Esophagus squamous epithelium (tissue), 5 donors: Measurements from ENCODE around the gene C11orf58. TPM values are rescaled to one million over a fixed set of nuclear protein-coding genes. Genes with fewer than 3 reads are reported as not detected.

ENCODE experiments used
- DNase-seq: peaks from one replicate; lab custom pipeline; 2025; lab: John Stamatoyannopoulos, UW
- H3K27ac ChIP-seq, 4 donors: fragments of 200-600 bp; sonication (generic); one replicate each; pipeline ENCODE4 v1.5.1; 2016 to 2019; ENCODE audit warnings: mild to moderate bottlenecking in 1 of 4
- H3K27me3 ChIP-seq, 4 donors: fragments of 200-600 bp; sonication (generic); 1 replicate in 3 of 4; 2 replicates in 1 of 4; pipeline versions ENCODE4 v1.5.1 to v1.6.0; 2017 to 2021; ENCODE audit warnings: antibody characterized with exemption in 1 of 4
- H3K36me3 ChIP-seq, 3 donors: fragments of 200-600 bp; sonication (generic); one replicate each; pipeline ENCODE4 v1.5.1; 2016 to 2019
- H3K4me1 ChIP-seq, 3 donors: fragments of 200-600 bp; sonication (generic); one replicate each; pipeline ENCODE4 v1.5.1; 2017 to 2019
- H3K4me3 ChIP-seq, 4 donors: fragments of 200-600 bp; sonication (generic); 1 replicate in 3 of 4; 2 replicates in 1 of 4; pipeline ENCODE4 v1.5.1; 2016 to 2019; ENCODE audit warnings: mild to moderate bottlenecking in 2 of 4, moderate library complexity in 1 of 4
- H3K9me3 ChIP-seq, 3 donors: fragments of 200-600 bp; sonication (generic); one replicate each; pipeline ENCODE4 v1.5.1; 2016 to 2019
- CTCF ChIP-seq, 6 experiments: fragments of 450-650 bp in 4 of 6; fragments of 200-600 bp in 2 of 6; sonication (generic) in 2 of 6; IDR thresholded peaks; one replicate each; pipeline ENCODE4 v1.5.1; 2016 to 2019; ENCODE audit warnings: antibody characterized with exemption in 6 of 6, mild to moderate bottlenecking in 4 of 6, moderate library complexity in 4 of 6
- POLR2A ChIP-seq, 4 donors: fragments of 450-650 bp; IDR thresholded peaks; one replicate each; pipeline ENCODE4 v1.6.1; 2017; ENCODE audit warnings: antibody characterized with exemption in 4 of 4, mild to moderate bottlenecking in 4 of 4, moderate library complexity in 3 of 4
- WGBS, 2 donors: methylation state at CpG; one replicate each; pipeline ENCODE4 v1.1.5; 2018; 5-methylcytosine and 5-hydroxymethylcytosine counted together
- intact Hi-C: fragments of 100-400 bp; cut with DNase I; formaldehyde crosslinking; loops from one replicate; pipeline ENCODE4 v1.15.0; 2022
- total RNA-seq, 4 donors: library from RNA; depleted of rRNA; stranded (reverse); fragments of >200 nt; gene quantifications; one replicate each; pipeline ENCODE4 v1.1.0, GENCODE V29; 2016
- donor health status: DM: yes; HTN: yes; CAD: no.

Gene C11orf58
- 100 to 1,000 TPM in 2 of 4 donors, 10 to 100 TPM in 2; 63.6 to 143 (median 102) TPM for total RNA-seq

GRCh38 chr11:16738193-16738946, at the start of gene C11orf58:
C11orf58 (plus strand) TSS chr11:16738647; CDS start chr11:16738779, 132 bp downstream.
- TF ChIP-seq POLR2A (IDR thresholded peaks at IDR 0.05) (peak in 3 of 4 donors; percentile 78 to 93 (median 80)), CTCF (IDR thresholded peaks at IDR 0.05) (peak in 1 of 6 experiments; percentile 4)
- Histone ChIP-seq H3K27ac (peak within 1 kb of the TSS; percentile 94 to 99 (median 96)), H3K4me1 (peaks cover 12 to 46% (median 27%) of the 10 kb centered on the region in 3 donors), H3K4me3 (peak within 1 kb of the TSS; percentile 69 to 96 (median 81)), H3K27me3 (no peaks in the 10 kb centered on the region), H3K36me3 (no peaks in the 10 kb centered on the region), H3K9me3 (no peaks in the 10 kb centered on the region)
- WGBS, 2 donors = 0% methylated on average over 16 to 38 of the region's 47 CpGs
- peak; percentile 82 for DNase-seq
- intact Hi-C loops = no loop called here

- intact Hi-C loops = no loop called here
- no peaks in the 10 kb centered on the region for H3K4me1 ChIP-seq
- no peak overlapping the region for H3K27ac ChIP-seq
- H3K9me3 ChIP-seq = no peaks in the 10 kb centered on the region
- no peak for TF ChIP-seq POLR2A (IDR thresholded peaks at IDR 0.05)
- TF ChIP-seq CTCF (IDR thresholded peaks at IDR 0.05) = no peak
- WGBS, 2 donors = 85 to 94% methylated on average over 1 of the region's 1 CpG
- no peaks in the 10 kb centered on the region for H3K27me3 ChIP-seq
- no peaks in the 10 kb centered on the region for H3K36me3 ChIP-seq
- no peak overlapping the region for H3K4me3 ChIP-seq
- no peak for DNase-seq
Measured at GRCh38 chr11:16690086-16690485, 48.4 kb upstream of the C11orf58 start.

GRCh38 chr11:16703795-16704194, 34.7 kb upstream of the C11orf58 start:
- Histone ChIP-seq H3K36me3 (no peaks in the 10 kb centered on the region), H3K4me1 (no peaks in the 10 kb centered on the region), H3K27ac (no peak overlapping the region), H3K9me3 (no peaks in the 10 kb centered on the region), H3K27me3 (peaks cover 0 to 5% (median 0%) of the 10 kb centered on the region in 4 donors), H3K4me3 (no peak overlapping the region)
- DNase-seq = no peak
- intact Hi-C loops = no loop called here
- TF ChIP-seq POLR2A (IDR thresholded peaks at IDR 0.05) (no peak), CTCF (IDR thresholded peaks at IDR 0.05) (no peak)

- intact Hi-C loops = no loop called here
- Histone ChIP-seq H3K36me3 (no peaks in the 10 kb centered on the region), H3K4me1 (no peaks in the 10 kb centered on the region), H3K27me3 (no peaks in the 10 kb centered on the region), H3K4me3 (no peak overlapping the region), H3K27ac (no peak overlapping the region), H3K9me3 (no peaks in the 10 kb centered on the region)
- TF ChIP-seq CTCF (IDR thresholded peaks at IDR 0.05) = no peak
- TF ChIP-seq POLR2A (IDR thresholded peaks at IDR 0.05) = no peak
- 33 to 50% methylated on average over 1 of the region's 1 CpG for WGBS, 2 donors
- no peak for DNase-seq
Measured at GRCh38 chr11:16713594-16713993, 24.9 kb upstream of the C11orf58 start.

GRCh38 chr11:16722581-16723344, 15.7 kb upstream of the C11orf58 start:
- WGBS, 2 donors = 59 to 73% methylated on average over 3 of the region's 3 CpGs
- Histone ChIP-seq H3K9me3 (no peaks in the 10 kb centered on the region), H3K4me3 (no peak overlapping the region), H3K4me1 (no peaks in the 10 kb centered on the region), H3K36me3 (no peaks in the 10 kb centered on the region), H3K27ac (no peak overlapping the region), H3K27me3 (no peaks in the 10 kb centered on the region)
- TF ChIP-seq CTCF (IDR thresholded peaks at IDR 0.05) = no peak
- no peak for TF ChIP-seq POLR2A (IDR thresholded peaks at IDR 0.05)
- no peak for DNase-seq
- intact Hi-C loops = no loop called here
